HG02884 (cell line): ENCODE data around the gene FAIM2.

ENCODE experiments used
- ATAC-seq: cut with Tn5 transposase; IDR thresholded peaks from one replicate; pipeline ENCODE4 v1.9.1; 2021; ENCODE audit warnings: mild to moderate bottlenecking, moderate library complexity; ENCODE audit not compliant: unreplicated experiment

FAIM2 gene

DNA sequence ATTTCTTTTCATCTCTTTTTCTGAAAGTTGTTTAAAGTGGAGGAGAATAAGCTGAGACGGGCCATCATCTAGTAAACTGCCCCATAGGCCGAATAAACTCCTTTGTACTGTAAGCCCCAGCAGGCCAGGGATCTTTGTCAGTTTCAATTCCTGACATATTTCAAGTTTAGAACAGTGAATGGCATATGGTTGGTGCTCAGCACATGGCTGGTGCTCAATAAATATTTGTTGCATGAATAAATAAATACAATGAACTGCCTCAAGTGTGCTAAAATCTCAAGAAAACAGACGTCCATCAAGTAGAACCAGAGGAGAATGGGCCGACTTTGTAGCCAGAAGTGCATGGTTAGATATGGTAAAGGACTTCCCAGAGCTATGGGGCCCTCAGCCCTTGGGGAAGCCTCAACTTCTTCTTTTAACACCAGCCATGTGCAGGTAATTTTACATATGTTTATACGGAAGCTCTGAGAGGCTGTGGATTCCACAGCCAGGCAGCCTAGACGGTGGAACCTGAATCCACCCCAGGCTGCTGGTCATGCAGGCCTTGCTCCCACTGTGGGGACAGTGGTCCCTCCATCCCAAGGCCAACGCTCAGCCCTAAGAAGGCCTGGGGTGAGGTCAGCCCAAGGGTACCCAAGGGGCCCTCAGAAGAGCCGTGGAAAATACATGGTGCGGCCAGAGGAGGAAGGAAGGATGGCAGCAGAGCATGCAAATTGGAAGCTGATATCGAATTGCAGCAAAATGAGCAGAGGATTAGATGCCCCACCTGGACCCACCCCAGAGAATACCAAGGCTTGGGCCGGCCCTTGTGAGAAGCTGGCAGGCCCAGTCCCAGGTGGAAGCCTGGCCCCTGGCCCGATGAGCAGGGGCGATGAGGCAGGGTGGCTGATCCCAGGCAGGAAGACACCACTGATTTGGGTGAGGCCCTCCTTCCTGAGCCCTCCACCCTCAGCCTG, 38.1 kb upstream of the FAIM2 start:
- ATAC-seq, result no peak

DNA sequence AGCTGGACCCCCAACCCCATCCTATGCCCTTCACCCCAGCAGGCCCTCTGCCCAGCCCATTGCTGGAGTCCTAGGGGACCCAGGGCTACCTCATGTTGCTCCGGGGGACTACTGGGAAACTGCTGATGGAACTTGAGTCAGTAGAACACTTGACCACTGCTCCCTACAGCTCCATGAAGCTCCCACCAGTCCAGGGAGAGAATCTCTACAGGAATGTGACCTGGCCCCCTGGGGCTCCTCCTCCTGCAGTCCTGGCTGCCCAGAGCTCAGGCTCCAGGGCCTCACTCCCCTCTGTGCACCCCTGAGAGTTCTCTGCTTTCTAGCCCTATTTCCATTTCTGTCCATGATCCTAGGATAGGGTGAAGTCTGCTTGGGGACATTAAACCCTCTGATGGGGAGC, 36.0 kb upstream of the FAIM2 start:
- no peak for ATAC-seq

- no peak for ATAC-seq
Measured at GRCh38 chr12:49939307-49939706, 35.6 kb upstream of the FAIM2 start.

DNA sequence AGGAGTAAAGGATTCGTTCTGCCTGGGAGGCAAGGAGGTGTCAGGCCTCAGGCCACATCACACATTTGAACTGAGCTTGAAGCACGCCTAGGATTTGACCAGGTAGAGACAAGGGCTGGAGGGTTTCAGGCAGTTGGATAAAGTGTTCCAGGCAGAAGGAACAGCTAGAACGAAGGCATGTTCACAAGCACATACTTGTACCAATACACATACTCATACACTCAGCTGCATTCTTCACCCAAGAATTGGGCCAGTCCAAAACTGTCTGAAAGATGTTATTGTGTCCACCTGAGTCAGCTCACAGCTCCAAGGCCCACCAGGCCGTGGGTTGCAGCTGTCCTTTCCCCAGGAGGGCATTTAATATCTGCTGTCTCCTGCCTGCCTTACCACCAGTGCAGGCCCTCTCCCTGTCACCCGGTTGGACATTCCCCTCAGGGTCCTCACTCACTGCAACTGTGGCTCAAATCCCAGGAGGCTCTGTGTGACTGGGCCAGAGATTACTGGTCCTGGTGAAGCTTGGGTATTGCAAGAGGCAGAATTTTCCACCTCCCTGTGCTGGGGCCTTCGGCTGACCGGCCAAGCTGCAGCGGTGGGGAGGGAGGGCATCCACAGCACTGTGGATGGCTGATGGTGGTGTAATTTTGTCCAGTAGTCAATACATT, 34.1 kb upstream of the FAIM2 start:
- ATAC-seq, result no peak

DNA sequence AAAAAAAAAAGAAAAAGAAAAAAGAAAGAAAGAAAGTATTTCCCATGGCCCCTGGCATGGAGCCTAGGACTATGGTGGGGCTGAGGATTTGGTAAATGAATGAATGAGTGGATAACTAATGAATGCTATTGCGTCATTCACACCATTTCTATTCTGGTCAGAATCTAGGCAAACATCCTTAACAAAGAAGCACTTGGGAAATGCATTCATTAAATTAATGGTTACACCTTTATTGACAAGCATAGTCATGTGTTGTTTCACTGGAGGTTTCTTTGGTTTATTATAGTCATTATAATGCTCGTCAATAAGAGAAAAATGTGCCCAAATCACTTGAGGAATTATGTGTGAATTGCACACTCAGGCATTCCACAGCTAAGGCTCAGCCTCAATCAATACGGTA, 33.2 kb upstream of the FAIM2 start:
- ATAC-seq, result no peak

GRCh38 chr12:49934505-49934904, 30.8 kb upstream of the FAIM2 start:
- no peak for ATAC-seq

- ATAC-seq, result no peak
Measured at GRCh38 chr12:49933796-49934195, 30.1 kb upstream of the FAIM2 start.

DNA sequence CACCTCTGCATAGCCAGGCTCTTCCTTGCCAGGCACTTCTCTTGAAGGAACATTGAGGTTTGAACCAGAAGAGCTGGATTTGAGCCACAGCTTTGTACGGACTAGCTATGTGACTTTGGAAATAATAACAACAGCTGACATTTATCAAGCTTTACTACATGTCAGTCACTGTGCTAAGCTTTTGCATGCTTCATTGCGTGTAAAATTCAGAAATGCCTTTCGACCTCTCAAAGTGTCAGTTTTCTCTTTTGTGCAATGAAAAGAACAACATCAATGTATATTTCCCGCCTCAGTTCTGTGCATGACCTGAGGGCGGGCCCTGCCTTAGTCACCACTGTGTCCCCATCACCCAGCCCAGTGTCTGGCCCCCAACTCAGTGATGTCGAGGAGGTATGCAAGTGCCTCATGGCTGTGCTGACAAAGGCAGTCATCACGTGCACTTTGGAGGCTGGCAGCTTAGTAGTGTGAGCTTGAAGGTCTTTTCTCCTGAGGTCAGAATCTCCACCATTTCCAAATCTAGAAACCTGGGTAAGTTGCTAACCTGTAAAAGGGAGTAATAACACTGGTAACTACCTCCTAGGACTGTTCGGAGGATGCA, 28.9 kb upstream of the FAIM2 start:
- ATAC-seq, result no peak

DNA sequence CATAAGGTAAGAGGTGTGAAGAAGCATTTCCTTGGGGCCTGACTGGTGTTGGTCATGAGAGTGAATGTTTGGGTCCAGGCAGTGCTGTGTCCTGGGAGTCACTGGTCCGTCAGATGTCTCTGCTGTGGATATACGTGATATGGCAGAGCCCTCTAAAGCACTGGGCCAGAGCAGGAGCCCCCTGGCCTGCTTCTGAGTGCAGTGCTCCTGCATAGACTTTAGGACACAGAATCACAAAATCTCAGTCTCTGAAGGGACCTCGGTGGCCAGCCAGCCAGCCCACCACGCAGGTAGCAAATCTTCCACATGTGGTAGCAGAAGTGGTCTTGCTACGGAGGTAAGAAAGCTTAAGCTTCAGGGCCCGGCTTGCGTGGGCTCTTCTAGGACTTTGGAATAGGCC, 28.3 kb upstream of the FAIM2 start:
- ATAC-seq, result no peak

GRCh38 chr12:49930515-49931288, 27.0 kb upstream of the FAIM2 start:
- no peak for ATAC-seq

GRCh38 chr12:49929581-49929980, 25.9 kb upstream of the FAIM2 start:
- ATAC-seq, result no peak

- ATAC-seq, result no peak
Measured at GRCh38 chr12:49928471-49928870, 24.8 kb upstream of the FAIM2 start.

DNA sequence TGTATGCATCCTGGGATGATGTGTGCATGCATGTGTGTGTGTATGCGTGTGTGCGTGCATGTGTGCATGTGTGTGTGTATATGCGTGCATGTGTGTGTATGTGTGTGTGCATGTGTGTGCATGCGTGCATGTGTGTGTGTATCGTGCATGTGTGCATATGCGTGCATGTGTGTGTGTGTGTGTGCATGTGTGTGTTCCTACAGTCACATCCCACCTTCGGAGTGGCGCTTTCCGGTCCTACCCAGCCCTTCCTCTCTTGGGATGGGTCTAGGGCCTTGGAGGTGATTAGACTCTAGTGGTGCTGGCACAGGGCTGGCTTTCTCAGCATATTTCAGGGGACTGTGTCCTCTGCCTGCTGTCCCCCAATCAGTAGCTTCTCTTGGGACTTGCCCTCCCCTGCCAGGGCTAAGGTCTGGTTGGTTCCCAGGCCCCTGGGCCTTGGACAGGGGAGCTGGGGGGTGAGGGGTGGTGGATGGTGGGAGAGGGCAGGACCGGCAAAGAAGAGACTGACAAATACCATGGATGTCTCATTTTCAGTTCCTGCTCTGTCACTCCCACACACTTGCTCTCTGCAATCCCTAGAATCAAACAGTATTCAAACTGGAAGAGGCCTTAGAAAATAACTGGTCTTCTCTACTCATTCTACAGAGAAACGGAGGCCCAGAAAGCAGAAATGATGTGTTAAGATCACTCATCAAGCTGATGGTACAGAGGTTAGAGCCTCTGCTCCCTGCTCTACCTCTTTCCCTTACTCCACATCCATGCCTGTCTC, 21.9 kb upstream of the FAIM2 start:
- no peak for ATAC-seq

- no peak for ATAC-seq
Measured at GRCh38 chr12:49924628-49925246, 21.0 kb upstream of the FAIM2 start.

- no peak for ATAC-seq
Measured at GRCh38 chr12:49923880-49924556, 20.3 kb upstream of the FAIM2 start.

DNA sequence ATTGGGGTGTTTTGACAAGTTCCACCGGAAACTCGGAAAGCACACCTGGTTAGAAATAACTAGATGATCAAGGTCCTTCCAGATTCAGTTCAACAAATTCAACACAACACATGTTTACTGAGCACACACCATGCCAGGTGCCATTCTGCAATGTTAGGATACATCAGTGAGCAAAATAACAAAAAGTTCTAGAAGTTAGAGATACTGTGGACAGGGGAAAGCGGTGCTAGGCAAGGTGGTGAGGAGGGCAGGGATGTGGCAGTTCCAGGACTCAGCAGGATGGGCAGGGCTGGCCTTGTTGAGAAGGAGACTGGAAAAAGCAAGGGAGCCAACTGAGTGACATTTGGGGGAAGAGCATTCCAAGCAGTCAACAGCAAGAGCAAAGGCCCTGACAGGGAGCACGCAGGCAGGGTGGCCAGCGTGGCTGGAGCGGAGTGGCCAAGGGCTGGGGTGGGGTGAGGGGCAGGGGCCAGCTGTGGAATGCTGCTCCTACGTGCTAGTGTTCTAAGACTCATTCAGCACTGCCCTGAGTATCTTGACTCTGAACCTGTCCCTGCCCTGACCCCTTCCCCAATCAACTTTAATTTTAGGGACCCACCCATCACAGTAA, 19.4 kb upstream of the FAIM2 start:
- ATAC-seq, result no peak

GRCh38 chr12:49922349-49923034, 18.8 kb upstream of the FAIM2 start:
- ATAC-seq, result no peak

DNA sequence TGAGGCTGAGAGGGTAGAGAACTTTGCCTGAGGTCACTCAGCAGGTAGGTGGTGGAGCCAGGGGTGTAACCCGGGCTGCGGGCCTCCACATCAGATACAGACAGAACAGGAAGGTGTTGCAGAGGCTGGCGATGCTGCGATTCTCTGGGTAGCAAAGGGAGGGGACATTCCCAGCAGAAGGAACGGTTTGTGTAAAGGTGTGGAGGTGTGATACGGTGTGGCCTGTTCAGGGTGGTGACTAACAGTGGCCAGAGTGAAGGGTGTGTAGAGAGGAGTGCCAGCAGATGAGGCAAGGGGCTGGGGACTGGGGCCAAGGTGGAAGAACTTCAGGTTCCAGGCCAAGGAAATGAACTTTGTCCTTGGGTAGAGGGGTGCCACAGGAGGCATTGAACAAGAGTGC, 18.2 kb upstream of the FAIM2 start:
- no peak for ATAC-seq
